GM12801 (cell line): Measurements from ENCODE around the gene TEX48.

Experiments
- CTCF ChIP-seq: IDR thresholded peaks from one replicate; pipeline ENCODE4 v1.5.1; 2011; ENCODE audit warnings: control low read depth; ENCODE audit not compliant: insufficient read length; ENCODE audit errors: extremely low read depth

The TEX48 gene

DNA sequence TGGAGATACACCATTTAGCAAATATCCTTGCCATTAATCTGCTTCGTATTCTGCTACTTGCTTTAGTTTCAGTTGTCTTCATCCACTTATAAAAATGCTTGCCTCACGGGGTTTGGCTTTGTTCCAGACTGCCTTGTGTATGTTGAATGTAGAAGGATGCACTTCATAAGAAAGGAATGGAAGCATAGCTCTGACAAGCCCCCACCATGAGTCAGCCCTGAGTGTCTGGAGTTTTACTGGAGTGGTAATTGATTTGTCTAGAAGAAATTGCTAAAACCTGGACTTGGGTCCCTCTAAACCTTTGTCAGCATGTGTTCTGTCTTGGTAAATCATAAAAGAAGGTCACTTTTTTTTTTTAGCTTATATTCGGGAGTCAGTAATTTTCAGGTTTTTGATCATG lies 4.6 kb downstream of the TEX48 start:
- TF ChIP-seq CTCF = no peak

- TF ChIP-seq CTCF = no peak
Measured at GRCh38 chr9:114676901-114677300, 5.1 kb downstream of the TEX48 start.

GRCh38 chr9:114674798-114675540 lies 7.0 kb downstream of the TEX48 start:
- no peak for TF ChIP-seq CTCF

DNA sequence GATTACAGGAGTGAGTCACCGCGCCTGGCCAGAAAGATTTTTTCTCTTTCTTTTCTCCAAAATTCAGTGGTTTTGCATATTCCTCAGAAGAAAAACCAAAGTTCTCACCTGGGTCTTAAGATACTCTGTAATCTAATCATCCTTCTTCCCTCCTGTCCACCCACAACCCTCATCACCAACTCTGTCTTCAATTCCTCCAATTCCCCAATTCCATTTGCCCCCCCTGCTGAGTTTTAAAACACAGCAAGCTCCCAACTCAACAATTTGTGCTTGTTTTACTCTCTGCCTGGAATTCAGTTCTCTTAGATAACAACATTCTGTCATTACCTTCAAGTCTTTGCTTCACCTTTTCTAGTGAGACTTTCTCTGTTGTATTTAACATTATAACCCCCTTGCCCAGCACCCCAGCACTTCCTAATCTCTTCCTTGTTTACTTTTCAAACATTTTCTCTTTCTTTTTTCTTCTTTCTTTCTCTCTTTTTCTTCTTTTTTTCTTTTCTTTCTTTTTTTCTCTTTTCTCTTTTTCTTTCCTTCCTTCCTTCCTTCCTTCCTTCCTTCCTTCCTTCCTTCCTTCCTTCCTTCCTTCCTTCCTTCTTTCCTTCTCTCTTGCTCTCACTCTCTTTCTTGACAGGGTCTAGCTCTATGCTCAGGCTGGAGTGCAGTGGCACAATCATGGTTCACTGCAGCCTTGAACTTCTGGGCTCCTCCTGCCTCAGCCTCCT lies 7.8 kb downstream of the TEX48 start:
- TF ChIP-seq CTCF = no peak

DNA sequence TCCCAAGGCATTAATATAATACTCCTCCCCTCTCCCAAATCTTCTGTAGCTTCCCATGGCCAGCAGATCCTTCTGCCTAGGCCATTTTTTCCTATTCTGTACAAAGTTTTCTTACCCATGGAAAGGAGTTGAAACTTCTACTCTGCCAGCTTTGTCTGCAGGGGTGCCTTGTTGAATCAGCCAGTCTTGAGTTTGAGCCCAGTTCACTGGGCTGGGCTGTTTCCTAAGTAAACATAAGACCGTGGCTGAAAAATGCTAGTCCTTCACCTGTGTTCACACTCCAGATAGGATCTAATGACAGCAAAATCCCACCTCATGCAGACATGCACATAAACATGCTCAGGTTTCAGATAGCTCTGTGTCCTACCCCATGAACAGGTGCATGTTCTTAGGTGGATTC lies 10.4 kb downstream of the TEX48 start:
- TF ChIP-seq CTCF = no peak

DNA sequence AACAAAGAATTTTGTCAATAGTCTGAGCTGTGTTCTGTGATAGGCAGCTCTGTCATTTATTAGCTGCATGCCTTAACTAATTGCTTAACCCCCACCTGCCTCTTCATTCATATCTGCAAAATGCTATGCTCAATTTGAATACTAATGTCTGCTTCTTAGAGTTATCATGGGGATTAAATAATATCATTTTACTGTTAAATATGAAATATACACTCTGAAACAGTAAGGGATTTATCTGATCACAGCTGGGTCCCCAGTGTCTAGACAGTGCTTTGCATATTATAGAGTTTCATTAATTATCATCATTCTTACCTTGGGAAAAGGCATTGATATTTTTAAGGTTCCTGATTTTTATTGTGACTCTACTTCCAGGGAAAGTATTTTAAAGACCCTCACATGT lies 12.0 kb downstream of the TEX48 start:
- no peak for TF ChIP-seq CTCF

DNA sequence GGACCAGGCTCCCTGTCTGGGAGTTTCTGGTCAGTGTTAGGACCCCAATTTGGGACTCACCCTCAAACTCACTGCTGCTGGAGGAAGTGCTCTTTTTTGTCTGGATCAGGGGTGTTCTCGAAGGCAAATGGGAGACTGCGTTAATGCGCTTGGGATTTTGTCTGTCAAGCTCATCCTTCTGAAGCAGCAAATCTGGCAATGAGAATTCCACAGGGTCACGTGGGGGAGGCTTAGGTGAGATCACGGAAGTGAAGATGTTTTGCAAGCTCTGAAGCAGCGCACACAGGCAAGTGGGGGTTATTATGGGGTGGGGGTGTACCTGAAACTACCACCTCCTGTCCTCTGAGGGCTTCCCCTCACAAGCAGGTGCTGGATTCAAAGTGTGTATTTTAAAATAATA lies 13.8 kb downstream of the TEX48 start:
- TF ChIP-seq CTCF = no peak
